ENCODE data around the gene PTPRM.

DNA sequence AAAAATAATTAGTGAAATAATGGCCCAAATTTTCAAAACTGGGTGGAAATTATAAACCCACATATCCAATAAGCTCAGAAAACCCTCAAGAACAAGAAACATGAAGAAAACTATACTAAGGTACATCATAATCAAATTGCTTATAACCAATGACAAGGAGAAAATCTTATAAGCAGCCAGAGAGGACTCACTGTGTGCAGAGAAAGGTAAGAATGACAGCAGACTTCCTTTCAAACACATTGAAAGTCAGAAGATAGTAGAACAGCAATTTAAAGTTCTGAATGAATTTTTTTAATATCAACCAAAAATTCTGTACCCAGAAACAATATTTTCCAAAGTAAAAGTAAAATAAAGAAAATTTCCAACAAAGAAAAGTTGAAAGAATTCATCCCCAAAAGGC is 844.4 kb downstream of the PTPRM start:
- TF ChIP-seq EZH2 (IDR thresholded peaks at IDR 0.05; ENCODE audit: low read depth, unreplicated experiment) (no peak), POLR2AphosphoS5 (IDR thresholded peaks at IDR 0.05; ENCODE audit: low read depth) (no peak), EZH2phosphoT487 (IDR thresholded peaks at IDR 0.05; ENCODE audit: unreplicated experiment) (no peak), CREB1 (CRISPR knock-in tag; IDR thresholded peaks at IDR 0.05; ENCODE audit: low read depth) (no peak), JUNB (IDR thresholded peaks at IDR 0.05; ENCODE audit: unreplicated experiment) (no peak), ZNF331 (CRISPR knock-in tag; IDR thresholded peaks at IDR 0.05; ENCODE audit: low read depth) (no peak), ZNF114 (CRISPR knock-in tag; IDR thresholded peaks at IDR 0.05) (no peak)
- TF ChIP-seq, protein P1, sequence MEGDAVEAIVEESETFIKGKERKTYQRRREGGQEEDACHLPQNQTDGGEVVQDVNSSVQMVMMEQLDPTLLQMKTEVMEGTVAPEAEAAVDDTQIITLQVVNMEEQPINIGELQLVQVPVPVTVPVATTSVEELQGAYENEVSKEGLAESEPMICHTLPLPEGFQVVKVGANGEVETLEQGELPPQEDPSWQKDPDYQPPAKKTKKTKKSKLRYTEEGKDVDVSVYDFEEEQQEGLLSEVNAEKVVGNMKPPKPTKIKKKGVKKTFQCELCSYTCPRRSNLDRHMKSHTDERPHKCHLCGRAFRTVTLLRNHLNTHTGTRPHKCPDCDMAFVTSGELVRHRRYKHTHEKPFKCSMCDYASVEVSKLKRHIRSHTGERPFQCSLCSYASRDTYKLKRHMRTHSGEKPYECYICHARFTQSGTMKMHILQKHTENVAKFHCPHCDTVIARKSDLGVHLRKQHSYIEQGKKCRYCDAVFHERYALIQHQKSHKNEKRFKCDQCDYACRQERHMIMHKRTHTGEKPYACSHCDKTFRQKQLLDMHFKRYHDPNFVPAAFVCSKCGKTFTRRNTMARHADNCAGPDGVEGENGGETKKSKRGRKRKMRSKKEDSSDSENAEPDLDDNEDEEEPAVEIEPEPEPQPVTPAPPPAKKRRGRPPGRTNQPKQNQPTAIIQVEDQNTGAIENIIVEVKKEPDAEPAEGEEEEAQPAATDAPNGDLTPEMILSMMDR (conservative IDR thresholded peaks at IDR 0.05; ENCODE audit: low read depth in 2 of 2): no peak
- TF ChIP-seq, protein P2, sequence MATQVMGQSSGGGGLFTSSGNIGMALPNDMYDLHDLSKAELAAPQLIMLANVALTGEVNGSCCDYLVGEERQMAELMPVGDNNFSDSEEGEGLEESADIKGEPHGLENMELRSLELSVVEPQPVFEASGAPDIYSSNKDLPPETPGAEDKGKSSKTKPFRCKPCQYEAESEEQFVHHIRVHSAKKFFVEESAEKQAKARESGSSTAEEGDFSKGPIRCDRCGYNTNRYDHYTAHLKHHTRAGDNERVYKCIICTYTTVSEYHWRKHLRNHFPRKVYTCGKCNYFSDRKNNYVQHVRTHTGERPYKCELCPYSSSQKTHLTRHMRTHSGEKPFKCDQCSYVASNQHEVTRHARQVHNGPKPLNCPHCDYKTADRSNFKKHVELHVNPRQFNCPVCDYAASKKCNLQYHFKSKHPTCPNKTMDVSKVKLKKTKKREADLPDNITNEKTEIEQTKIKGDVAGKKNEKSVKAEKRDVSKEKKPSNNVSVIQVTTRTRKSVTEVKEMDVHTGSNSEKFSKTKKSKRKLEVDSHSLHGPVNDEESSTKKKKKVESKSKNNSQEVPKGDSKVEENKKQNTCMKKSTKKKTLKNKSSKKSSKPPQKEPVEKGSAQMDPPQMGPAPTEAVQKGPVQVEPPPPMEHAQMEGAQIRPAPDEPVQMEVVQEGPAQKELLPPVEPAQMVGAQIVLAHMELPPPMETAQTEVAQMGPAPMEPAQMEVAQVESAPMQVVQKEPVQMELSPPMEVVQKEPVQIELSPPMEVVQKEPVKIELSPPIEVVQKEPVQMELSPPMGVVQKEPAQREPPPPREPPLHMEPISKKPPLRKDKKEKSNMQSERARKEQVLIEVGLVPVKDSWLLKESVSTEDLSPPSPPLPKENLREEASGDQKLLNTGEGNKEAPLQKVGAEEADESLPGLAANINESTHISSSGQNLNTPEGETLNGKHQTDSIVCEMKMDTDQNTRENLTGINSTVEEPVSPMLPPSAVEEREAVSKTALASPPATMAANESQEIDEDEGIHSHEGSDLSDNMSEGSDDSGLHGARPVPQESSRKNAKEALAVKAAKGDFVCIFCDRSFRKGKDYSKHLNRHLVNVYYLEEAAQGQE (IDR thresholded peaks at IDR 0.05; ENCODE audit: unreplicated experiment): no peak
